ENCODE measurements around the gene ZFYVE28. TPM values are rescaled to one million over a fixed set of nuclear protein-coding genes. Genes with fewer than 3 reads are reported as not detected.

ZFYVE28 gene
- total RNA-seq, 2 experiments from 2014 or later, result 14.8 to 17.2 TPM

DNA sequence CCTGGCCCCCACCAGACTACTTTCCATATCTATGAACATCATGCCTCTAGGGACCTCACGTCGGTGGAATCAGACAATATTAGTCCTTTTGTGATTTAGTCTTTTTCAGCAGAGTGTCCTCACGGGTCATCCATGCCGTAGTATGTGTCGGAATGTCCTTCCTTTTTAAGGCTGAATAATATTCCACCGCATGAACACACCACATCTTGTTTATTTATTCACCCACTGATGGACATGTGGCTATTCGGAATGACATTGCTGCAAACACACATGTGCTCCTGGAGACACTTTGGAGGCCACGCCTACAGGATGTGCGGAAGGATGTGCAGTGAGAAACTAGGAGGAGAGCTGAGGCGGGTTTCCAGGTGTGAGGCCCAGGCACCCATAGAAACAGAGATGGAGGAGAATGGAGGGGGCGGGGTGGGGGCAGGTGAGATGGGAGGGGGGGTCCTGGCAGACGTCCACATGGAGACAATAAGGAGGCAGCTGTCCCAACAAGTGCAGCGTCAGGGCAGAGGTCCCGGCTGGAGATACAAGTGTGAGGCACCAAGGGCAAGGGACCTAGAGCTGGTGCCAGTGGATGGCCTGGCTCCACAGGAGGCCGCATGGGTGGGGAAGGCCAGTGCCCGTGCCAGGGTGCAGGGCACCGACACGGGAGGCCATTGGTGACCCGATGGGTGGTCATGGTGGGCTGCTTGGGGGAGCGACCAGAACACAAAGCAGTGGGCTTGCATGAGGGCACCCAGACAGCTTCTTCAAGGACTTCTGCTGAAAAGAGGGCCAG, 20.7 kb downstream of the ZFYVE28 start:
- peaks cover 34% of the 10 kb centered on the region for H3K4me1 Mint-ChIP-seq
- H3K36me3 Mint-ChIP-seq (ENCODE audit: low read depth), result no peaks in the 10 kb centered on the region
- H3K27ac Mint-ChIP-seq, result no peak overlapping the region
- DNase-seq, result no peak
- ChIA-PET POLR2A (interaction anchor here (0.7 kb wide), 1 partner anchor 161 kb away, joined by 5 read pairs; no protein-coding TSS in a partner anchor), CTCF (interaction anchor here (0.8 kb wide), 1 partner anchor 11 kb away, joined by 6 read pairs; no protein-coding TSS in a partner anchor)
- H3K27me3 Mint-ChIP-seq, result peaks cover 15% of the 10 kb centered on the region
- H3K9me3 Mint-ChIP-seq, result no peaks in the 10 kb centered on the region
- H3K4me3 Mint-ChIP-seq, result no peak overlapping the region

DNA sequence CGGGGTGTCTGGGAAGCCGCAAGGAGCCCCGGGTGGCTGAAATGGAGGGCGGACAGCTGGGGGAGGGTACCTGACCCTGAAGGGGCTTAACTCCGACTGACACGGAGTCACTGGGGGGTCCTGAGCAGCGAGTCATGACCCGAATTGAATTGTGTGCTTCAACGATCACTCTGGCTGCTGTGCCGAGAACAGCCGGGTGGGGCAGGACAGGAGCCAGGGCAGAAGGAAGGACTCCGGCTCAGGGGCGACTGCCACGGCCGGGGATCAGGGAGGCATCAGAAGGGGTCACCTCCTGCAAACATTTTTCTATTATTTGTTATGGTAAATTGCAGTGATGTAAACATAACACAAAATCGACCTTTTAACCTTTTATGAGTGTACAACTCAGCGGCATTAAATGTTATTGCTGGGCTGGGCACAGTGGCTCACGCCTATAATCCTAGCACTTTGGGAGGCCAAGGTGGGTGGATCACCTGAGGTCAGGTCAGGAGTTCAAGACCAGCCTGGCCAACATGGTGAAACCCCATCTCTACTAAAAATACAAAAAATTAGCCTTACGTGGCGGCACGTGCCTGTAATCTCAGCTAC, 21.6 kb downstream of the ZFYVE28 start:
- Mint-ChIP-seq H3K36me3 (ENCODE audit: low read depth) (no peaks in the 10 kb centered on the region), H3K4me3 (no peak overlapping the region), H3K27me3 (peaks cover 20% of the 10 kb centered on the region), H3K27ac (no peak overlapping the region), H3K4me1 (peaks cover 27% of the 10 kb centered on the region), H3K9me3 (no peaks in the 10 kb centered on the region)
- ChIA-PET POLR2A (no interaction called here), CTCF (no interaction called here)
- no peak for DNase-seq

DNA sequence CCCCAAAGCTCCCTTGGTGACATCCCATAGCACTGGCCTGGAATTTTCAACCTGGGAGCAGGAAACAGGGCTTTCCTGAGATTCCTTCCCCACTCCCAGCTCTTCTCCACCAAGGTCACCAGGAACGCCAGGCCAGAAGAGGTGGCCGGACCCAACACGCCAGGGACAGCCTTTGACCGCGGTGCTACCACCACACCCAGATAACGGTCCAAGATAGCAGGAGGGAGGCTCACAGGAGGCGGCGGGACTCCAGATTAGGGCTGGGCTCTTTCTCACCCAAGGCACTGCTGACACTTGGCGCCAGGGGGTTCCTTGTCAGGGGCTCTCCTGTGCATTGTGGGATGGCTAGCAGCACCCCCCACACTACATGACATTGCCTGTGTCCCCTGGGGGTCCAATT, 22.9 kb downstream of the ZFYVE28 start:
- ChIA-PET POLR2A (no interaction called here), CTCF (no interaction called here)
- no peak overlapping the region for H3K4me3 Mint-ChIP-seq
- H3K36me3 Mint-ChIP-seq (ENCODE audit: low read depth), result no peaks in the 10 kb centered on the region
- H3K4me1 Mint-ChIP-seq, result peaks cover 19% of the 10 kb centered on the region
- H3K27ac Mint-ChIP-seq, result no peak overlapping the region
- H3K9me3 Mint-ChIP-seq, result no peaks in the 10 kb centered on the region
- peaks cover 23% of the 10 kb centered on the region for H3K27me3 Mint-ChIP-seq
- DNase-seq, result no peak

DNA sequence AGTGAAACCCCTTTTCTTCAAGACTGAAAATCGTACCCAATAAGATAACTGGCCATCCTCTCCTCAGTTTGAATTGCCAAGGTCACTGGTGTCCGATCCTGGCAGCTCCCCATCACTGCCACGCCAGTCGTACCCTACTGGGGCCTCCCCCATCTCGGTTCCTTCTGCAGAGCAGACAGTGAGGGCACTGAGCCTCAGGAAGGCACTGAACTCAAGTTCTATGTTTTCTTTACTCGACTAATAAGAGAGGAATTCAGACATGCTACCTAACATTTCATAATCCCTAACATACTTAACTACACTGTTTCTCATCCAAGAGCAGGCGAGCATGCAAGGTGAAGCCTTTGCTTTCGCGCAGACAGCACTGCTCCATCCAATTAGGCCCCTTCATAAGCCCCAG, 23.4 kb downstream of the ZFYVE28 start:
- ChIA-PET POLR2A (no interaction called here), CTCF (interaction anchor here (0.7 to 1.1 kb wide), 2 partner anchors 46 to 57 kb away, joined by 3 to 6 read pairs; no protein-coding TSS in a partner anchor)
- H3K4me3 Mint-ChIP-seq, result no peak overlapping the region
- peaks cover 18% of the 10 kb centered on the region for H3K4me1 Mint-ChIP-seq
- peaks cover 23% of the 10 kb centered on the region for H3K27me3 Mint-ChIP-seq
- H3K27ac Mint-ChIP-seq, result no peak overlapping the region
- no peaks in the 10 kb centered on the region for H3K9me3 Mint-ChIP-seq
- no peak for DNase-seq
- no peaks in the 10 kb centered on the region for H3K36me3 Mint-ChIP-seq (ENCODE audit: low read depth)

DNA sequence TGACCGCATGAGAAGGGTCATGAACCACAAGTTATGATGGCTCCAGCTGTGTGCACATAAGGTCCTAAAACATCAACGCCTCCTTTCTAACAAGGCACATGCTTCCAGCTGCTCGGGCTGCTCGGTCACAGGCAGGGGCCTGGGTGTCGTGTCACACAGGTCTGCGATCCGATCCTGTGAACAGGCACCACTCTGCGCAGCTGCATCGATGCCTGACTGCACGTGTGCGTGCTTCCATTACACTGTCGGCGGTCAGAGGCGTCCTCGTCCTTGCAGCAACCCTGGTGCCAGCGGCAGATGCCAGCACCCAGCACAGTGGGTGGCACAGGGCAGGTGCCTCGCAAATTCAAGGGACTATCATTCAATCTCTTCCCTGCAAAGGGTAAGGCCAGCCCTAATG, 23.9 kb downstream of the ZFYVE28 start:
- peaks cover 18% of the 10 kb centered on the region for H3K4me1 Mint-ChIP-seq
- H3K4me3 Mint-ChIP-seq, result no peak overlapping the region
- DNase-seq, result no peak
- no peaks in the 10 kb centered on the region for H3K36me3 Mint-ChIP-seq (ENCODE audit: low read depth)
- POLR2A ChIA-PET, result no interaction called here
- H3K27me3 Mint-ChIP-seq, result peaks cover 23% of the 10 kb centered on the region
- CTCF ChIA-PET, result interaction anchor here (0.7 to 2.7 kb wide), 3 partner anchors 19 to 57 kb away, joined by 3 to 11 read pairs (median 6); no protein-coding TSS in a partner anchor
- no peaks in the 10 kb centered on the region for H3K9me3 Mint-ChIP-seq
- H3K27ac Mint-ChIP-seq, result no peak overlapping the region

DNA sequence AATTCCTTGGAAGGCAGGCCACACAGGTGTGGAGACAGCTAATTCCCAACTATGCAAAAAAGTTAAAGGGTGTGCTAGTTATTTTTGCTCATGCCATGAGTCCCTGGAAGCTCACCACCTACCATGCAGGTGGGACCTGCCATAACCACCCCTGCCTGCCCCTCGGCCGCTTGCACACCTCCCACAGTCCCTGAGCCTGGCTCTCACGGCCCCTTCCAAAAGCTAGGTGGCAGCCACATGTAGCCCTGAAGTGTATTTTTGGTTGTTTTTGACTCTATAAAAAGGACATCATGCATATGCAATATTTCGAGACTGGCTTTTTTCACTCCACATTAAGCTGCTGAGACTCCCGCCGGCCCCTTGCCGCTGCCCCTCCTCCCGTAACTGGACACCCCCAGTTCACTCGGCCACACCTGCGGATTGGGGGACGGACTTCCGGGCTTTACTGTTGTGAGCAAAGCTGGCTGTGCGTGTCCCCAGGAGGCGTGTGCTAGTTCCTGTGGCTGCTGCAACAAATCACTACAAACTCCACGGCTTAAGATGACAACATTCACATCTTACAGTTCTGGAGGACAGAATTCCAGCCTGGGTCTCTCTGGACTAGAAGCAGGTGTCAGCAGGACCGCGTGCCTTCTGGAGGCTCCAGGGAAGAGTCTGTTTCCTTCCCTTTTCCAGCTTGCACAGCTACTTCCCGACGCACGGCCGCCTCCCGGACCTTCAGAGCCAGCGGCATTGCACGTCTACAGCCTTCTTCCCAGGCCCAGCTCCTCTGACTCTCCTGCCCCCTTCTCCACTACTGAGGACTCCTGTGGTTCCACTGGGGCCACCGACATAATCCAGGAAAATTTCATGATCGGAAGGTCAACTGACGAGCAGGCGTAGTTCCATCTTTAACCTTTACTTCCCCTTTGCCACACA, 24.8 kb downstream of the ZFYVE28 start:
- DNase-seq, result peak; percentile 17
- Mint-ChIP-seq H3K4me3 (no peak overlapping the region), H3K27ac (peak overlapping the region; percentile 76)

DNA sequence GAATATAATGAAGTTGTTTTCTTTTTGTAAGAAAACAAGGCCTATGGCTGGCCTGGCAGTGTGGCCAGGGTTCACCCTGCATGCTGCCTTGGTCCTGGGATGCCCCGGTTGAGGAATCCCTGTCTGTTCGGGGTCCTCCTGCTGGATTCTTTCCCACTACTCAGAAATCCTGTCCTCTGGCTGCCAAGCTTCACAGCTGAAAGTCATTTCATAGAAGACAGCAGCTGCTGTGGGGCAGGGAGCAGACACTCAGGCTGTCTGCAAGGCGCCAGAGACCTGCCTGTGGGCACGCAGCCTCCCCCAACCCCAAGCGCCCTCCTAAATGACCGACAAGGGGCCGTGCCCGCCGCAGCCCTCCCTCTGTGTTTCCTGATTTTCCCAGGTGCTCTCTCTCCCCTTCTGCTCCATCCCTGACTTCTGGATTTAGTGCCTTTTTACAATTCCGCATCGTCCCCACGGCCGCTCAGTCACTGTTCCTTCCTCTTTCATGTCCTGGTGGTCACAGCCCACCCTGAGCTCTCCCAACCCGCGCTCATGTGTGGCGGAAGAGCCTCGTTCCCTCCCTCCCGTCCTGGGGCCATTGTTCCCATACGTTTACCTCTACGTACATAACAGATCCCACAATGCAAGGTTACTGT, 27.5 kb downstream of the ZFYVE28 start:
- H3K4me3 Mint-ChIP-seq, result no peak overlapping the region
- peaks cover 23% of the 10 kb centered on the region for H3K27me3 Mint-ChIP-seq
- ChIA-PET POLR2A (no interaction called here), CTCF (interaction anchor here (0.6 to 2.0 kb wide), 3 partner anchors 11 to 89 kb away, joined by 3 to 7 read pairs (median 4); no protein-coding TSS in a partner anchor)
- peak overlapping the region; percentile 50 for H3K27ac Mint-ChIP-seq
- DNase-seq, result no peak
- H3K4me1 Mint-ChIP-seq, result peaks cover 18% of the 10 kb centered on the region
- no peaks in the 10 kb centered on the region for H3K9me3 Mint-ChIP-seq
- H3K36me3 Mint-ChIP-seq (ENCODE audit: low read depth), result no peaks in the 10 kb centered on the region

More for the DNA sequence above, 24.8 kb downstream of the ZFYVE28 start:
- POLR2A ChIA-PET, result no interaction called here
- Mint-ChIP-seq H3K36me3 (ENCODE audit: low read depth) (no peaks in the 10 kb centered on the region), H3K27me3 (peaks cover 23% of the 10 kb centered on the region), H3K4me1 (peaks cover 18% of the 10 kb centered on the region), H3K9me3 (no peaks in the 10 kb centered on the region)
- CTCF ChIA-PET, result interaction anchor here (0.8 to 2.7 kb wide), 4 partner anchors 10 to 58 kb away, joined by 3 to 11 read pairs (median 3); partner anchors contain the start of genes CFAP99 and ZFYVE28

DNA sequence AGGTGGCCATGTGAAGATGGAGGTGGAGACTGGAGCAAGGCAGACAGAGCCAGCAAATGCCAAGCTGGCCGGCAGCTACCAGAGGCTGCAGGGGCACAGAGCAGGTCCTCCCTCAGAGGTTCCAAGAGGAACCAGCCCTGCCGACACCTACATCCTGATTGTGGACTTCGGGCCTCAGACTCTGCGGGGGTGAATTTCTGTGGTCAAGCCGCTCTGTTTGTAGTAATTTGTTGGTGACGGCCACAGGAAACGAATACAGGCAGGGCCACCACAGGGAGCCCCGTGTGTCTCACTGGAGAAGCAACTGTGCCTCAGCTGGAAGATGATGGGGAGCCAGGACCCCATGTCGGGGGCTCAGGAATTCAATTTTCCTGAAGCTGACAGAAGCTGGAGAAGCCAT, 28.3 kb downstream of the ZFYVE28 start:
- Mint-ChIP-seq H3K36me3 (ENCODE audit: low read depth) (no peaks in the 10 kb centered on the region), H3K4me1 (peaks cover 18% of the 10 kb centered on the region), H3K9me3 (no peaks in the 10 kb centered on the region), H3K27me3 (peaks cover 23% of the 10 kb centered on the region), H3K4me3 (no peak overlapping the region), H3K27ac (no peak overlapping the region)
- POLR2A ChIA-PET, result no interaction called here
- CTCF ChIA-PET, result interaction anchor here (1.6 kb wide), 1 partner anchor 10 kb away, joined by 3 read pairs; no protein-coding TSS in a partner anchor
- DNase-seq, result no peak

DNA sequence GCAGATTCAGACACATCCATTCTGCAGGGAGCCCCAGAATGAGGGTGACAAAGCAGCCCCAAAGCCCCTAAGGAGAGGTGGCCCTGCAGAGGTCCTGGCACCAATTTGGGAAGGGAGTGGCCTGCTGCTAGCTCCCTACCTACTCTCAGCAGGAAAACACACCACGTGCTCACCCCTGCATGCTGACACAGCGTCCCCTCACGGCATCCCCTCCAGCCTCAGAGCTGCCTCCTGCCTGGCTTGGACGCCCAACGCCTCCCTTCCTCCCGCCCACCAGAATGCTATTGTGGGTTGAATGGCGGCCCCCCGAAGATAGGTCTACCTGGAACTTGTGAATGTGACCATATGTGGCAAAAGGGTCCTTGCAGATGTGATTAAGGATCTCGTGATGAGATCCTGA, 28.8 kb downstream of the ZFYVE28 start:
- no peaks in the 10 kb centered on the region for H3K36me3 Mint-ChIP-seq (ENCODE audit: low read depth)
- POLR2A ChIA-PET, result no interaction called here
- peaks cover 23% of the 10 kb centered on the region for H3K27me3 Mint-ChIP-seq
- DNase-seq, result no peak
- H3K4me1 Mint-ChIP-seq, result peaks cover 18% of the 10 kb centered on the region
- no peak overlapping the region for H3K4me3 Mint-ChIP-seq
- CTCF ChIA-PET, result interaction anchor here (1.6 to 1.7 kb wide), 2 partner anchors 9 to 10 kb away, joined by 3 to 6 read pairs; no protein-coding TSS in a partner anchor
- no peak overlapping the region for H3K27ac Mint-ChIP-seq
- no peaks in the 10 kb centered on the region for H3K9me3 Mint-ChIP-seq

DNA sequence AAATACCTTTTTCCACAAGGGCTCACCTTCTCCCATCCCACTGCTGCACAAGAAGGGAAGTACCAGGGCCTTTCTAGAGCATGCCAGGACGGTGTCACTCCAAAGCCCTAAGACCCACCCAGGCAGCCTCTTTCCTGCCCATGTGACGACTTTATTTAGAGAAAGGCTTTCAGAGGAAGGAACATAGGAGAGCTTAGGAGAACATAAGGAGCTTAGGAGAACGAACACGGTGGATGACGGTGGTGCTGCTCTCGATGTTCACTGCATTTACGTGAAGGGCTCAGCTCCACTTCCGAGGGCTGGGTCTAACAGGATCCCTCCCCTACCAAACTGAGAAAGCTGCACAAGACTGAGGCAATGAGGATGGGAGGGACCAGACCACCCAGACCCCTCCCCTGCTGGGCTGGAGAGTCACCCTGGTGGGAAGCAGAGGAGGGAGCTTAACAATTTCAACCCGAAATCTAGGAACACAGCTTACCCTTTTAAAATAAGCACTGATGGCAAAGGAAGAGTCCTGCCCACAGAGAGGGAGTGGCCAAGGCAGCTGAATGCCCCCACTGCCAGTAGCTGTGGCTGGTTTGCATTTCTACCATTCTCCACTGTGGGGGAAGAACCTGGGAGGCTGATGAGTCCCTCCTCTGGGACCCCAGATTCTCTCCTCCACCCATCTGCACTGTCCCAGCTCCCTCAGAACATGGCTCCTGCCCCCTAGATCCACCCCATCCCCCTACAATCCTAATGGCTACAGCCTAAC, 29.8 kb downstream of the ZFYVE28 start:
- peak overlapping the region; percentile 9 for H3K27ac Mint-ChIP-seq
- H3K27me3 Mint-ChIP-seq, result peaks cover 15% of the 10 kb centered on the region
- H3K4me3 Mint-ChIP-seq, result no peak overlapping the region
- H3K36me3 Mint-ChIP-seq (ENCODE audit: low read depth), result no peaks in the 10 kb centered on the region
- DNase-seq, result no peak
- POLR2A ChIA-PET, result no interaction called here
- H3K9me3 Mint-ChIP-seq, result no peaks in the 10 kb centered on the region
- H3K4me1 Mint-ChIP-seq, result peaks cover 9% of the 10 kb centered on the region
- CTCF ChIA-PET, result interaction anchor here (0.6 to 1.8 kb wide), 5 partner anchors 11 to 684 kb away, joined by 3 to 7 read pairs (median 4); no protein-coding TSS in a partner anchor

DNA sequence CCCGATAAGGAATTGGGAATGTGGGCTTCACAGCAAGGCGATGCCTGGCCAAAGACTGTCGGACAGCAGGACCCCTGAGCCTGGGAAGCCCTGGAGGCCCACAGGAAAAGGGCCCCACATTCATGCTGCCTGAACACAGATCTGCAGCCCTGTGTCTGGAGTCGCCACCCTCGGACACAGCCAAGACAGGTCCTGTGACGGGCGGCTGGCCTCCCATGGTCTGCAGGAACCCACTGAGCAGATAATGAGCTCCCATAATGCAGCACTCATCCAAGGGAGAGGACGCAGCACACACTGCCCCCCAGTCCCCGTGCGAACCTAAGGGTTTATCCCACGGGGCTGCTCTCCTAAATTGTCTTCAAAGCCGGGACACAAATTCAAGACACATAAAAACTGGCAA, 30.6 kb downstream of the ZFYVE28 start:
- no peak overlapping the region for H3K27ac Mint-ChIP-seq
- ChIA-PET CTCF (interaction anchor here (1.8 kb wide), 1 partner anchor 25 kb away, joined by 7 read pairs; no protein-coding TSS in a partner anchor), POLR2A (no interaction called here)
- no peaks in the 10 kb centered on the region for H3K9me3 Mint-ChIP-seq
- H3K27me3 Mint-ChIP-seq, result peaks cover 8% of the 10 kb centered on the region
- no peaks in the 10 kb centered on the region for H3K36me3 Mint-ChIP-seq (ENCODE audit: low read depth)
- peaks cover 5% of the 10 kb centered on the region for H3K4me1 Mint-ChIP-seq
- no peak for DNase-seq
- no peak overlapping the region for H3K4me3 Mint-ChIP-seq

Measured in activated CD4-positive, alpha-beta T cell treated with anti-CD3 and anti-CD28 coated beads, Interleukin-2, amount 10 ng/mL, durations not matched to agents 7 days and 5 days (primary cell).